DMS53 (cell line): ENCODE measurements around the gene KCTD17.
A peak's percentile ranks its signal among the peaks of the same experiment; 100 is the strongest.

Experiments used
- DNase-seq: peaks from one replicate; lab custom pipeline; 2025; lab: John Stamatoyannopoulos, UW

KCTD17 gene

GRCh38 chr22:37043209-37043827 lies 8.2 kb upstream of the KCTD17 start:
- no peak for DNase-seq

GRCh38 chr22:37043828-37044538 lies 7.6 kb upstream of the KCTD17 start:
- DNase-seq: peak; percentile 74

GRCh38 chr22:37044634-37045625 lies 6.6 kb upstream of the KCTD17 start:
- peak; percentile 10 for DNase-seq

- DNase-seq: no peak
Observed at GRCh38 chr22:37045958-37046357, 5.6 kb upstream of the KCTD17 start.

GRCh38 chr22:37046589-37046988 lies 5.0 kb upstream of the KCTD17 start:
- DNase-seq: no peak

- DNase-seq: no peak
Observed at GRCh38 chr22:37047006-37047405, 4.5 kb upstream of the KCTD17 start.

GRCh38 chr22:37048133-37048532 lies 3.4 kb upstream of the KCTD17 start:
- DNase-seq: no peak

- no peak for DNase-seq
Observed at GRCh38 chr22:37049224-37049623, 2.3 kb upstream of the KCTD17 start.

- no peak for DNase-seq
Observed at GRCh38 chr22:37050913-37051312, 629 bp upstream of the KCTD17 start.

GRCh38 chr22:37052386-37053309 lies 1.1 kb downstream of the KCTD17 start:
- DNase-seq: no peak

- DNase-seq: no peak
Observed at GRCh38 chr22:37053310-37054055, 1.9 kb downstream of the KCTD17 start.

- peak; percentile 3 for DNase-seq
Observed at GRCh38 chr22:37054056-37054395, 2.5 kb downstream of the KCTD17 start.

GRCh38 chr22:37054600-37055365 lies 3.2 kb downstream of the KCTD17 start:
- no peak for DNase-seq

- DNase-seq: no peak
Observed at GRCh38 chr22:37056246-37056645, 4.7 kb downstream of the KCTD17 start.

GRCh38 chr22:37057226-37057625 lies 5.7 kb downstream of the KCTD17 start:
- DNase-seq: no peak

GRCh38 chr22:37057796-37058510 lies 6.4 kb downstream of the KCTD17 start:
- DNase-seq: no peak

GRCh38 chr22:37058917-37059701 lies 7.6 kb downstream of the KCTD17 start:
- no peak for DNase-seq

GRCh38 chr22:37059876-37060449 lies 8.4 kb downstream of the KCTD17 start:
- DNase-seq: no peak
